Stomach (tissue), 9 donors: ENCODE data around the gene GJB3. TPM values are rescaled to one million over a fixed set of nuclear protein-coding genes. Genes with fewer than 3 reads are reported as not detected.

Experiments
- DNase-seq, 2 donors: peaks; one replicate each; pipeline versions ENCODE4 v3.0.0 to v3.0.0-alpha.2; 2013 to 2019
- H3K27ac ChIP-seq, 5 donors: fragments of 200-600 bp in 4 of 5; sonication (generic) in 4 of 5; one replicate each; pipeline ENCODE4 v1.5.1; 2013 to 2019; ENCODE audit warnings: mild to moderate bottlenecking in 1 of 5, moderate library complexity in 1 of 5
- H3K27me3 ChIP-seq, 3 donors: fragments of 200-600 bp; sonication (generic); one replicate each; pipeline ENCODE4 v1.5.1; 2017 to 2019; ENCODE audit warnings: mixed run types in 1 of 3
- H3K36me3 ChIP-seq, 4 donors: fragments of 200-600 bp; sonication (generic); 1 replicate in 3 of 4; 2 replicates in 1 of 4; pipeline ENCODE4 v1.5.1; 2016 to 2019
- H3K4me1 ChIP-seq, 4 donors: fragments of 200-600 bp; sonication (generic); one replicate each; pipeline ENCODE4 v1.5.1; 2016 to 2019
- H3K4me3 ChIP-seq, 4 donors: fragments of 200-600 bp; sonication (generic) in 3 of 4; one replicate each; pipeline ENCODE4 v1.5.1; 2016 to 2019; ENCODE audit warnings: mild to moderate bottlenecking in 1 of 4
- H3K9me3 ChIP-seq, 4 donors: fragments of 200-600 bp; sonication (generic); one replicate each; pipeline ENCODE4 v1.5.1; 2016 to 2019
- EP300 ChIP-seq: sonication (generic); formaldehyde crosslinking; IDR thresholded peaks from one replicate; pipeline ENCODE4 v1.6.1; 2017; ENCODE audit warnings: antibody characterized with exemption
- POLR2A ChIP-seq, 4 donors: fragments of 450-650 bp; IDR thresholded peaks; one replicate each; pipeline ENCODE4 v1.6.1; 2016; ENCODE audit warnings: antibody characterized with exemption in 4 of 4, control low read depth in 2 of 4, mild to moderate bottlenecking in 1 of 4, moderate library complexity in 1 of 4
- POLR2AphosphoS5 ChIP-seq, 3 donors: sonication (generic); formaldehyde crosslinking; IDR thresholded peaks; one replicate each; pipeline ENCODE4 v1.6.1; 2016; ENCODE audit warnings: antibody characterized with exemption in 3 of 3
- WGBS, 5 donors: extraction: QIAGEN DNeasy Blood & Tissue Kit in 3 of 5; methylation state at CpG; one replicate each; pipeline versions ENCODE4 v1.1.5 to v1.1.7; 2013 to 2018; 5-methylcytosine and 5-hydroxymethylcytosine counted together
- intact Hi-C: fragments of 100-400 bp; cut with DNase I; formaldehyde crosslinking; loops from one replicate; pipeline ENCODE4 v1.15.1; 2023; ENCODE audit warnings: low total_unique reads
- polyA plus RNA-seq, 3 donors: library from polyadenylated mRNA; stranded (reverse); fragments of 200-250 nt; gene quantifications; one replicate each; pipeline ENCODE4 v1.2.3, GENCODE V29; 2013
- total RNA-seq, 5 donors: library from RNA; depleted of rRNA; stranded (reverse); fragments of >200 nt; gene quantifications; one replicate each; pipeline versions ENCODE4 v1.1.0 to v1.2.3, GENCODE V29; 2014 to 2016
- TF ChIP-seq, protein P1 (sequence below), 7 experiments: fragments of 450-650 bp in 4 of 7; fragments of 200-600 bp in 3 of 7; sonication (generic) in 3 of 7; IDR thresholded peaks; one replicate each; pipeline ENCODE4 v1.5.1; 2016 to 2019; ENCODE audit warnings: antibody characterized with exemption in 7 of 7, control low read depth in 2 of 7, mild to moderate bottlenecking in 1 of 7
- donor health status: healthy with polysubstance abuse.
- donor health status: Bipolar disorder and iron deficiency.
- donor health status: healthy.

The GJB3 gene
- total and polyA plus RNA-seq, 8 donors, result 0.58 to 32.3 (median 1.8) TPM; not detected in 1

- TF ChIP-seq POLR2AphosphoS5 (IDR thresholded peaks at IDR 0.05) (no peak), POLR2A (IDR thresholded peaks at IDR 0.05) (no peak), EP300 (no peak)
- TF ChIP-seq, protein P1, sequence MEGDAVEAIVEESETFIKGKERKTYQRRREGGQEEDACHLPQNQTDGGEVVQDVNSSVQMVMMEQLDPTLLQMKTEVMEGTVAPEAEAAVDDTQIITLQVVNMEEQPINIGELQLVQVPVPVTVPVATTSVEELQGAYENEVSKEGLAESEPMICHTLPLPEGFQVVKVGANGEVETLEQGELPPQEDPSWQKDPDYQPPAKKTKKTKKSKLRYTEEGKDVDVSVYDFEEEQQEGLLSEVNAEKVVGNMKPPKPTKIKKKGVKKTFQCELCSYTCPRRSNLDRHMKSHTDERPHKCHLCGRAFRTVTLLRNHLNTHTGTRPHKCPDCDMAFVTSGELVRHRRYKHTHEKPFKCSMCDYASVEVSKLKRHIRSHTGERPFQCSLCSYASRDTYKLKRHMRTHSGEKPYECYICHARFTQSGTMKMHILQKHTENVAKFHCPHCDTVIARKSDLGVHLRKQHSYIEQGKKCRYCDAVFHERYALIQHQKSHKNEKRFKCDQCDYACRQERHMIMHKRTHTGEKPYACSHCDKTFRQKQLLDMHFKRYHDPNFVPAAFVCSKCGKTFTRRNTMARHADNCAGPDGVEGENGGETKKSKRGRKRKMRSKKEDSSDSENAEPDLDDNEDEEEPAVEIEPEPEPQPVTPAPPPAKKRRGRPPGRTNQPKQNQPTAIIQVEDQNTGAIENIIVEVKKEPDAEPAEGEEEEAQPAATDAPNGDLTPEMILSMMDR (IDR thresholded peaks at IDR 0.05), result no peak
- peaks cover 0 to 21% (median 0%) of the 10 kb centered on the region in 3 donors for H3K27me3 ChIP-seq
- intact Hi-C loops, result no loop called here
- no peak overlapping the region for H3K4me3 ChIP-seq
- 90 to 94% (median 93%) methylated on average over 6 of the region's 6 CpGs for WGBS, 5 donors
- no peaks in the 10 kb centered on the region for H3K4me1 ChIP-seq
- H3K27ac ChIP-seq, result no peak overlapping the region
- no peak for DNase-seq
- H3K36me3 ChIP-seq, result no peaks in the 10 kb centered on the region
- no peaks in the 10 kb centered on the region for H3K9me3 ChIP-seq
Observed at GRCh38 chr1:34755961-34756360, 25.1 kb upstream of the GJB3 start.

- Histone ChIP-seq H3K27me3 (peaks cover 0 to 31% (median 0%) of the 10 kb centered on the region in 3 donors), H3K4me1 (no peaks in the 10 kb centered on the region), H3K27ac (no peak overlapping the region), H3K36me3 (no peaks in the 10 kb centered on the region), H3K9me3 (no peaks in the 10 kb centered on the region), H3K4me3 (no peak overlapping the region)
- DNase-seq, result no peak
- intact Hi-C loops, result no loop called here
- TF ChIP-seq EP300 (no peak), POLR2A (IDR thresholded peaks at IDR 0.05) (no peak), POLR2AphosphoS5 (IDR thresholded peaks at IDR 0.05) (no peak)
- TF ChIP-seq, protein P1 (IDR thresholded peaks at IDR 0.05), result no peak
- 86 to 94% (median 91%) methylated on average over 14 to 21 of the region's 21 CpGs for WGBS, 5 donors
Observed at GRCh38 chr1:34757386-34757785, 23.6 kb upstream of the GJB3 start.

GRCh38 chr1:34758751-34759150 lies 22.3 kb upstream of the GJB3 start:
- Histone ChIP-seq H3K27ac (no peak overlapping the region), H3K9me3 (no peaks in the 10 kb centered on the region), H3K36me3 (no peaks in the 10 kb centered on the region), H3K4me1 (no peaks in the 10 kb centered on the region), H3K4me3 (no peak overlapping the region), H3K27me3 (peaks cover 0 to 40% (median 0%) of the 10 kb centered on the region in 3 donors)
- no peak for TF ChIP-seq POLR2A (IDR thresholded peaks at IDR 0.05)
- TF ChIP-seq EP300, result no peak
- TF ChIP-seq, protein P1 (IDR thresholded peaks at IDR 0.05), result no peak
- no peak for TF ChIP-seq POLR2AphosphoS5 (IDR thresholded peaks at IDR 0.05)
- intact Hi-C loops, result no loop called here
- DNase-seq, result no peak
- WGBS, 5 donors, result 66 to 73% (median 71%) methylated on average over 4 of the region's 4 CpGs

- peaks cover 0 to 45% (median 0%) of the 10 kb centered on the region in 3 donors for H3K27me3 ChIP-seq
- H3K9me3 ChIP-seq, result no peaks in the 10 kb centered on the region
- H3K27ac ChIP-seq, result no peak within 1 kb of the TSS
- no peaks in the 10 kb centered on the region for H3K36me3 ChIP-seq
- no peaks in the 10 kb centered on the region for H3K4me1 ChIP-seq
- WGBS, 5 donors, result 26 to 46% (median 38%) methylated on average over 5 to 10 of the region's 10 CpGs
- no peak for TF ChIP-seq POLR2A (IDR thresholded peaks at IDR 0.05)
- TF ChIP-seq EP300, result no peak
- TF ChIP-seq, protein P1 (IDR thresholded peaks at IDR 0.05), result no peak
- no peak for TF ChIP-seq POLR2AphosphoS5 (IDR thresholded peaks at IDR 0.05)
- peak in 1 of 2 donors; percentile 46 for DNase-seq
- intact Hi-C loops, result no loop called here
- H3K4me3 ChIP-seq, result no peak within 1 kb of the TSS
Observed at GRCh38 chr1:34759503-34760357, 21.3 kb upstream of the GJB3 start, which contains the start of gene GJB4. TSS of gene GJB4 (plus strand) at chr1:34759740. CDS start at chr1:34761255, 1,515 bp downstream.
